GM12891 (cell line): ENCODE results near the gene NUDT8. TPM values are rescaled to one million over a fixed set of nuclear protein-coding genes. Genes with fewer than 3 reads are reported as not detected.

Experiments
- DNase-seq: peaks from one replicate; pipeline ENCODE4 v3.0.0; 2011; ENCODE audit warnings: low spot score; ENCODE audit not compliant: insufficient read length
- FAIRE-seq: peaks from 2 replicates; lab custom pipeline; 2011; peaks lifted over from hg19 to GRCh38; lab: Jason Lieb, UNC
- PAX5 ChIP-seq: IDR thresholded peaks from 2 replicates; pipeline ENCODE4 v1.6.1; 2011; ENCODE audit warnings: low read length, moderate library complexity, mild to moderate bottlenecking; ENCODE audit not compliant: insufficient read depth, severe bottlenecking
- POLR2A ChIP-seq: IDR thresholded peaks from 2 replicates; pipeline ENCODE4 v1.6.1; 2011; ENCODE audit warnings: low read depth, low read length, control low read depth
- POLR2AphosphoS5 ChIP-seq: IDR thresholded peaks from 2 replicates; pipeline ENCODE4 v1.6.1; 2011; ENCODE audit warnings: low read depth, low read length, control low read depth
- POU2F2 ChIP-seq: IDR thresholded peaks from 2 replicates; pipeline ENCODE4 v1.6.1; 2011; ENCODE audit warnings: low read depth, mild to moderate bottlenecking, control low read depth, low read length, moderate library complexity
- SPI1 ChIP-seq: IDR thresholded peaks from 2 replicates; pipeline ENCODE4 v1.6.1; 2011; ENCODE audit warnings: low read depth, low read length, control low read depth
- TAF1 ChIP-seq: IDR thresholded peaks from 2 replicates; pipeline ENCODE4 v1.6.1; 2011; ENCODE audit warnings: low read depth, low read length, control low read depth
- polyA plus RNA-seq: library from polyadenylated mRNA; unstranded; fragments of >200 nt; gene quantifications from one replicate; pipeline ENCODE4 v1.2.1, GENCODE V29; 2012; ENCODE audit warnings: low read depth, missing spikeins, inconsistent platforms; ENCODE audit not compliant: missing spikeins

NUDT8 gene, protein sequence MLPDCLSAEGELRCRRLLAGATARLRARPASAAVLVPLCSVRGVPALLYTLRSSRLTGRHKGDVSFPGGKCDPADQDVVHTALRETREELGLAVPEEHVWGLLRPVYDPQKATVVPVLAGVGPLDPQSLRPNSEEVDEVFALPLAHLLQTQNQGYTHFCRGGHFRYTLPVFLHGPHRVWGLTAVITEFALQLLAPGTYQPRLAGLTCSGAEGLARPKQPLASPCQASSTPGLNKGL
- 5.8 TPM for polyA plus RNA-seq

DNA sequence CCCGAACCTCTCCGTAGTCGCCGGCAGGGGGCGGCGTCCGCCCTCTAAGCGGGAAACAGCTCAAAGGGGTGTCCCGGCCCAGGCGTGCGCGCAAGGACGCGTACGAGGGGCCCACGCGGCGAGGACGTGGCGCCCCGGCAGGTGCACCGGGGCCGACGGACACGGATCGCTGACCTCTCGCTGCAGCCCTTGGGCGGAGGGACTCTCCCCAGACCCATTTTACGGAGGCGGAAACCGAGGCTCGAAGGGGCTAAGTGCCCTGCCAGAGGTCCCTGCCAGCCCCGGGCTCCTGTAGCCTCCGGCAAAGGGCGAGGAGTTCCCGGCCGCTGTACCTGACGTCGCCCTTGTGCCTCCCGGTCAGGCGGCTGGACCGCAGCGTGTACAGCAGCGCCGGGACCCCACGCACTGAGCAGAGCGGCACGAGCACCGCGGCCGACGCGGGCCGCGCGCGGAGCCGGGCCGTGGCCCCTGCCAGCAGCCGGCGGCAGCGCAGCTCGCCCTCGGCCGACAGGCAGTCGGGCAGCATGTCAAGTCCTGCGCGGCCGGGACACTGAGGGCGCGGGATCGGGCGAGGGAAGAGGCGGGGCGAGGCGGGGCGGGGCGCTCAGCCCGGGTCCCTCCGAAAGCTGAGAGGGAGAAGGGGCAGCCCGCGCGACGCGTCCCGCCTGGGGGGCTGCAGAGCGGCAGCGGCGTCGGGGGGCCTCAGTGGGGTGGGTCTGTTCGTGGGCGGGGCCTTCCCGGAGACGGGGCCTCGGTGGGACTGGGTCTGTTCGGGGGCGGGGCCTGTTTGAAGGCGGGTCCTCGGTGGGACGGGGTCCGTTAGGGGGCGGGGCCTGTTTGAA is at the start of gene NUDT8:
TSS of gene NUDT8 (minus strand) at position 552 of the 842 bp plus-strand sequence. CDS start at position 526, 26 bp downstream.
- FAIRE-seq (no peak), DNase-seq (peak; percentile 88)
- no peak for TF ChIP-seq POLR2A
- TF ChIP-seq PAX5 = peak; percentile 96

DNA sequence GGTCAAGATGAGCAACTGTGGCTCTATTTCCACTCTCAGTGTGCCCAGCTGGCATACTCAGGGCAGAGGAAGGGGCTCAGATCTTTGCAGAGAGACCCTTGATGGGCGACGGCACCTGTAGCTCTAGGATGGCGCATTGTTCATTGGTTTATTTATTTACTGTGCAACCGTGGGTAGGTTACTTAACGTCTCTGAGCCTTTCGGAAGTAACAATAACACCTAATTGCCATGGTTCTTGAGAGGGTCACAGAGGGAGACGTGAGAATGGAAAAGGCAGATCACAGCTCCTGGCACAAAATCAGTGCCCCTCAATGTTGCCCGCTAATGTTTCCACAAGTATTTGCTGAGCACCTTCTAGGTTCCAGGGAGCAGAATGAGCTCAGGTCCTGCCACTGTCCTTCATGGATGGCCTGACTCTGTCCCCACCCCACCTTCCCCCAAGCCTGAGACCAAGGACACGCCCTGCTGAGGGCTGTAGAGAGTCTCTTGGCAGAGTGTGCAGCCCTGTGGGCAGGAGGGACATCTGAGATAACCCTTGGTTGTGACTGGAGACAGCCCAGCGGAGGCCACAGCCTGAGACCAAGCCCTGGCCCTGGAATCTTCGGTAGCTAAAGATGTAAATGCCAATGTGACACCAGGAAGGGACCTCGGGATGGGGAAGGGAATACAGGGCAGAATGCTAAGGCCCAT is 45.5 kb upstream of the NUDT8 start:
- DNase-seq = no peak
- TF ChIP-seq POLR2AphosphoS5 (no peak), TAF1 (no peak), POU2F2 (no peak), SPI1 (no peak), PAX5 (no peak), POLR2A (no peak)
- FAIRE-seq = no peak

DNA sequence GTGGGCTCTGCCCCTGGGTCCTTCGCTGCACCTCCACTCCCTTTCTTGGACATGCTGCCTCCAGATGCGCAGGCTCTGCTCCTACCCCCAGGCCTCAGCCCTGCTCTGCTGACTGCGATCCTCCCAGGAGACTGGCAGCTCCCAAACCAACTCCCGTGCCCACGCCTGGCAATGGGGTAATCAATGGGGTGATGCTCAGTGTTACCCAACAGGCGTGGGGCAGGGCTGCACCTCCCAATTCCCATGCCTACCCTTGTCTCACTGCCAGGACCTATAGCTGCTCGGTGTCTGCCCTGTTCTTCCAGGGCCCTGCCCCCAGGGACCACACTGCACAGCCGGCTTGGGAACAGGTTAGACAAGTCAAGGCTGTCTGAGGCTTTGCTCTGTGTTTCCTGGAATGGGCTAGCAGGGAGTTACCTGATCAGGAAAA is 44.7 kb upstream of the NUDT8 start, which contains the start of gene ALDH3B2:
TSS of gene ALDH3B2 (minus strand) at position 182 of the 430 bp plus-strand sequence. CDS start 7,688 bp downstream, outside the sequence.
- FAIRE-seq (no peak), DNase-seq (no peak)
- no peak for TF ChIP-seq POLR2AphosphoS5
- no peak for TF ChIP-seq POLR2A
- TF ChIP-seq SPI1 = no peak
- TF ChIP-seq TAF1 = no peak
- TF ChIP-seq PAX5 = no peak
- no peak for TF ChIP-seq POU2F2

DNA sequence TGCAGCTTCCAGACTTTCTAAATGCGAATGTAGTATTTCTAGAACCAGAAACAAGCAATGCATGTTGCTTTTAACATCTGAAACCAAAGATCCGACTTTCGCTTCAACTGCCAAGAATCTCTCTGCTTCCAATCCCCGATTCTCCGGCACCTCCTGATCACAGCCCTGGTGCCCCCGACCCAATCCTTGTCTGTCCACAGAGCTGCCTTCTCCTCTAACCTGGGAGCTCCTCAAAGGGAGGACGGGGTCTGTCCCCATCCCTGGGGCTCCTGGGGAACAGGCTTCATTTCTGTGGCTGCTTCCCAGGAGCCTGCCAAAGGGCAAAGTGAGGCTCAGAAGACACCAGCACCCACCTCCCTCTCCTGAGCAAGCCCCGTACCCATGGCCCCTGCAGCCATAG is 44.2 kb upstream of the NUDT8 start:
- no peak for DNase-seq
- no peak for FAIRE-seq
- TF ChIP-seq TAF1 (no peak), SPI1 (no peak), POU2F2 (no peak), PAX5 (no peak), POLR2AphosphoS5 (no peak), POLR2A (no peak)

DNA sequence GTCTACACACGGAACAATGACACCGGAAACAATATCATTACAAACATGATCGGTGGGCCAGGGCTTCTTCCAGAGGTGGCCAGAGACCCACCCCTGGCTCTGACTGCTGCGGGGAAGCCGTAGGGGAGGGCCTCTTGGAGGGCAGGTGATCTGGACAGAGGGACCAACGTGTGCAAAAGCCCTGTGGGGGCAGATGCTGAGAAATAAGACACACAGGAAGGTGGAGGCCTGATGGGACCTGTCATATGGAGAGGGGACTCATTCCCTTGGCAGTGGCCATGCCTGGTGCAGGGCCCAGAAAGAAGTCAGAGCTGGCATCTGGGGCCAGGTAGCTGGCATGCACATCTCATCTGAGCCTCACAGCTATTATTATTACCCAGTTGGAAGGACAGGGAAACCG is 43.6 kb upstream of the NUDT8 start:
- DNase-seq (no peak), FAIRE-seq (no peak)
- TF ChIP-seq PAX5 = no peak
- no peak for TF ChIP-seq POU2F2
- no peak for TF ChIP-seq POLR2AphosphoS5
- no peak for TF ChIP-seq SPI1
- no peak for TF ChIP-seq TAF1
- TF ChIP-seq POLR2A = no peak

DNA sequence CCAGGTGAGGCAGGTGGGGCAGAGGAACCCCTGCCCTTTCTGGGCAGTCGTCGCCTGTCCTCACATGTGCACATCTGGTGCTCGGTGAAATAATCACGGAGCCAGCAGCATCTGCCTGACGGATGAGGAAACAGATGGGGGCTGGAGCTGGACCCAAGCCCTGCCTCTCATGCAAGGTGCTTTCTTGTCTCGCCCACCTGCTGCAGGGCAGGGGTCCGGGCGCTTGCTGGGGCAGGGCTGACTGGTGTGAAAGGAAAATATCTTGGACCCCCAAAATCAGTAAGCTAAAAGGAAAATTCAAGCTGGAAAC is 41.4 kb upstream of the NUDT8 start:
- TF ChIP-seq POU2F2 (no peak), TAF1 (no peak), POLR2A (no peak)
- DNase-seq (no peak), FAIRE-seq (no peak)

DNA sequence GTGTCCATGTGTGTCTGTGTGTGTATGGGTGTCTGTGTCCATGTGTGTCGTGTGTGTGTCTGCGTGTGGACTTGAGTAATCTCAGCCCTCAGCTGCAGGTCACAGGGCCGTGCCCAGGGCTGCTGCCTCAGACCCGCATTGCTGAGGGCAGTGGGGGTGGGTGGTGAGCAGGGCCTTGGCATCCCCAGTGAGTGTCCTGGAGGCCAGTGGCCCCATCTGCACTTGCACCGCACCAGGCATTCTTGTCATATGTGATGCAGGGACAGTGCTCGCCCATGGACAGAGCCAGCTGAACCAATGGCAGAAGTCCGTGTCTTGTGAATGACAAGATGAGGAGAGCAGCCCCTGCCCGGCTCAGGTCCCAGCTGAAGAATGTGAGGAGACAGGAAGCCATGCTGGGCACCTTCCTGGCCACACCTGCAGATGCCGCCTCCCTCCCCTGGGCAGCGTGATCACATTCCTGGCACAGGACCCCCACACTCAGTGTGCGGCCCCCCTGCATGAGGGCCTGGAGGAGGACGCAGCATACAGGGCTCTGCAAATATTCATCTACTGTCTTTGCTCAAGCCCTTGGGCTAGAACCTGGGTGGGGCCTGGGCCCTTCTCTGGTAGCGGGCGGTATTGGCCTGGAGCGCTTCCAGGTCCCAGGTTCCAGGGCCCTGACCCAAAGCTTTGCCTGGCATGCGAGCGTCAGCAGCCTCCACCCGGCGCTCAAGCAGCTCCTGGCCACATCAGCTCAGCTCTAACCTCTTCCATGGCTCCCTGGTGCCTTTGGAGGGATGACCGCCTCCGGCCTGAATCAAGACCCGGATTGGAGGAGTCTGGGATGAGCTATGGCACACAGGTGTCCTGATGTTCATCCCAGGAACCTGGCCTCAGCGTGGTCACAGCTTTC is 40.8 kb upstream of the NUDT8 start:
- no peak for TF ChIP-seq TAF1
- TF ChIP-seq POU2F2 = no peak
- TF ChIP-seq SPI1 = no peak
- TF ChIP-seq POLR2A = no peak
- TF ChIP-seq PAX5 = no peak
- no peak for TF ChIP-seq POLR2AphosphoS5
- DNase-seq (no peak), FAIRE-seq (peak; percentile 13)

DNA sequence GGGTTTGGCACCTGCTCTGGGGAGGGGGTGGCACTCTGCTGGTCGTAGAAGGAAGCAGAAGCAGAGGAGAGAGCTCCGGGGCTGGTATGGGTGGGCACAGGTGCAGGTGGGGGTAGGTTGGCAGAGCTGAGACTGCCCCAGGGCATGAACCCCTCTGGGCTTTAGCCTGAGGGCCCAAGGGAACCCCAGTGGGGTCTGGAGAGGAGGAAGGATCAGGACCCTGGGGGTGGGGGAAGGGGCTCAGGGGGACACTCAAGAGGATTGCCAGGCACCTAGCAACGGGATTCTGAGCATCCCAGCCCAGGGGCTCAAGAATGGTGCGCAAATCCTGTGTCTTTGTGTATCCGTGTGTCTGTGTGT is 38.4 kb upstream of the NUDT8 start:
- DNase-seq (no peak), FAIRE-seq (no peak)
- no peak for TF ChIP-seq POLR2A
- TF ChIP-seq POLR2AphosphoS5 = no peak
- TF ChIP-seq SPI1 = no peak

DNA sequence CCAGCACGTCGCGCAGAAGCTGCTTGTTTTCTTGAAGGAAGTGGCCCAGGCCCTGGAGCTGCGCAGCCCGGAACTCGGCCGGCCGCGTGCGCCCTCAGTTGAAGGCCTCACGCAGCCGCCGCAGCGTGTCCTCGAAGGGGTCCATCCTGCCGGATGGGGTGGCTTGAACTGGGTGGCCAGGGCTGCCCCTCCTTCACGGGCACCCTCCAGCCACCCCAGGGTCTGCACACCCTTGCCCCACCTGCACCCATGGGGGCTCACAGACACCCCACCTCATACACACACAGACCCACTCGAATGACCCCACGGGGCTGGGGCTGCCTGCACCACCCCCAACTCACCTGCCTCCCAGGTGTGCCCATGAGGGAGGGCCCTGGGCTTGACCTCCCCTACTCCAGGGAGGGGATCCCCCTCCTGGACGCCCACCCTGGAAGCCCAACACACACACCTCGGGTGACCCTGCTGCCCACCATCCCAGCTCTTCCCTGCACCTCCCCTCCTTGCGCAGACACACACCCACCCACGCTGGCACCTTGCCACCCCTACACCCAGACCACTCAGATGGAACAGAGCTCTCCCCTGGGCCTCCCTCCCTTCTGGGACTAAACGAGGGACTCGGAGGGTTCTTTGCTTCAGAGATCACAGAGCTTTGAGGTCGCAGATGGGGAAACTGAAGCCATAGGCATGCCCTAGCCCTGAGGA is 37.9 kb upstream of the NUDT8 start:
- FAIRE-seq = peak; percentile 51
- TF ChIP-seq PAX5 = no peak
- TF ChIP-seq POU2F2 = no peak
- no peak for DNase-seq
